GM12878 (cell line): ENCODE measurements around the gene DVL2. TPM values are rescaled to one million over a fixed set of nuclear protein-coding genes. Genes with fewer than 3 reads are reported as not detected.

Source experiments
- ATAC-seq: fragments of 200-7000 bp; cut with Tn5 transposase; 3 replicates; pipeline ENCODE4 v1.9.1; 2020; ENCODE audit warnings: mild to moderate bottlenecking, moderate library complexity
- BruUV-seq: library from RNA; stranded (reverse); fragments of 400-500 nt; replicated peaks from 2 replicates; lab custom pipeline; 2021; lab: Mats Ljungman, UMichigan
- CTCF ChIA-PET: fragments of 300-600 bp; sonication (Branson Sonifier 250); formaldehyde crosslinking; extraction: SDS; loops from one replicate; lab custom pipeline; 2021; ENCODE audit warnings: inconsistent platforms; lab: Yijun Ruan, JAX
- POLR2A ChIA-PET: fragments of 350-600 bp; formaldehyde crosslinking; extraction: SDS; loops from one replicate; lab custom pipeline; 2021; ENCODE audit warnings: inconsistent platforms; lab: Charles Lee
- RAD21 ChIA-PET: fragments of 300-600 bp; sonication (Branson Sonifier 250); formaldehyde crosslinking; loops from one replicate; lab custom pipeline; 2023; ENCODE audit warnings: antibody characterized with exemption; ENCODE audit not compliant: unreplicated experiment; lab: Charles Lee
- SMC1A ChIA-PET: fragments of 300-600 bp; sonication (Branson Sonifier 250); formaldehyde crosslinking; loops from one replicate; lab custom pipeline; 2023; ENCODE audit not compliant: unreplicated experiment, uncharacterized antibody; lab: Charles Lee
- DNase-seq: peaks from one replicate; pipeline ENCODE4 v3.0.0-alpha.2; 2011; ENCODE audit warnings: low read depth, low spot score
- FAIRE-seq: peaks from 3 replicates; lab custom pipeline; 2011; peaks lifted over from hg19 to GRCh38; lab: Jason Lieb, UNC
- H2AFZ ChIP-seq: 2 replicates; pipeline ENCODE4 v1.6.0; 2011; ENCODE audit warnings: low read depth, low read length, control low read depth; ENCODE audit not compliant: control insufficient read depth
- H3K27ac ChIP-seq: 2 replicates; pipeline ENCODE4 v1.5.1; 2011; ENCODE audit warnings: control low read depth; ENCODE audit not compliant: control insufficient read depth, insufficient read depth
- H3K27me3 ChIP-seq, 2 experiments: replicated peaks in 1 of 2; 2 replicates each; pipeline versions ENCODE4 v1.6.0 to v1.6.1; 2011; ENCODE audit warnings: low read length in 1 of 2; ENCODE audit not compliant: control insufficient read depth in 2 of 2, insufficient read depth in 2 of 2
- H3K36me3 ChIP-seq, 2 experiments: 2 replicates each; pipeline ENCODE4 v1.5.1; 2011; ENCODE audit warnings: low read length in 1 of 2; ENCODE audit not compliant: control insufficient read depth in 2 of 2, insufficient read depth in 2 of 2
- H3K4me1 ChIP-seq: 2 replicates; pipeline ENCODE4 v1.6.1; 2011; ENCODE audit warnings: mild to moderate bottlenecking, low read length, moderate library complexity, mixed read lengths; ENCODE audit not compliant: control insufficient read depth, insufficient read depth
- H3K4me2 ChIP-seq: 2 replicates; pipeline ENCODE4 v1.6.0; 2011; ENCODE audit warnings: control low read depth; ENCODE audit not compliant: control insufficient read depth, insufficient read depth
- H3K4me3 ChIP-seq: fragments of 200-600 bp; sonication (generic); 2 replicates; pipeline ENCODE4 v1.5.1; 2016
- H3K79me2 ChIP-seq: 2 replicates; pipeline ENCODE4 v1.6.0; 2011; ENCODE audit warnings: low read length; ENCODE audit not compliant: control insufficient read depth, insufficient read depth
- H3K9ac ChIP-seq: 2 replicates; pipeline ENCODE4 v1.8.0; 2011; ENCODE audit warnings: low read length, control low read depth, mixed read lengths; ENCODE audit not compliant: control insufficient read depth, insufficient read depth
- H3K9me3 ChIP-seq: replicated peaks from 3 replicates; pipeline ENCODE4 v1.5.1; 2011; ENCODE audit warnings: mild to moderate bottlenecking, low read length; ENCODE audit not compliant: control insufficient read depth, insufficient read depth
- H4K20me1 ChIP-seq: 2 replicates; pipeline ENCODE4 v1.6.0; 2011; ENCODE audit not compliant: control insufficient read depth, insufficient read depth
- ATF7 ChIP-seq: fragments of 450-650 bp; IDR thresholded peaks from 2 replicates; pipeline ENCODE4 v1.6.1; 2016; ENCODE audit warnings: low read depth, mild to moderate bottlenecking
- FOXK2 ChIP-seq: fragments of 450-650 bp; IDR thresholded peaks from 2 replicates; pipeline ENCODE4 v1.6.1; 2017; ENCODE audit warnings: mild to moderate bottlenecking, moderate library complexity
- HDGF ChIP-seq: fragments of 450-650 bp; IDR thresholded peaks from 2 replicates; pipeline ENCODE4 v1.6.1; 2016; ENCODE audit warnings: antibody characterized with exemption
- IKZF1 ChIP-seq: fragments of 450-650 bp; conservative IDR thresholded peaks from 2 replicates; pipeline ENCODE4 v1.6.1; 2017; ENCODE audit warnings: antibody characterized with exemption, mild to moderate bottlenecking
- IKZF2 ChIP-seq, 2 experiments: fragments of 450-650 bp; IDR thresholded peaks; 2 replicates each; pipeline ENCODE4 v1.6.1; 2017; ENCODE audit warnings: mild to moderate bottlenecking in 2 of 2, moderate library complexity in 2 of 2
- KAT2A ChIP-seq: conservative IDR thresholded peaks from 2 replicates; pipeline ENCODE4 v1.6.1; 2011; ENCODE audit warnings: low read depth, low read length; ENCODE audit not compliant: control insufficient read depth
- MEF2B ChIP-seq: fragments of 450-650 bp; IDR thresholded peaks from 2 replicates; pipeline ENCODE4 v1.6.1; 2018; ENCODE audit warnings: mild to moderate bottlenecking, moderate library complexity; ENCODE audit not compliant: partially characterized antibody, poor library complexity, severe bottlenecking
- MTA2 ChIP-seq: fragments of 450-650 bp; IDR thresholded peaks from 2 replicates; pipeline ENCODE4 v1.6.1; 2016; ENCODE audit warnings: low read depth, mild to moderate bottlenecking, moderate library complexity
- NBN ChIP-seq: fragments of 450-650 bp; IDR thresholded peaks from 2 replicates; pipeline ENCODE4 v1.6.1; 2016
- NFXL1 ChIP-seq: fragments of 450-650 bp; IDR thresholded peaks from 2 replicates; pipeline ENCODE4 v1.6.1; 2017; ENCODE audit warnings: antibody characterized with exemption, mild to moderate bottlenecking, borderline replicate concordance
- NKRF ChIP-seq: fragments of 450-650 bp; conservative IDR thresholded peaks from 2 replicates; pipeline ENCODE4 v1.6.1; 2017; ENCODE audit warnings: mild to moderate bottlenecking, moderate library complexity
- PAX5 ChIP-seq: IDR thresholded peaks from 2 replicates; pipeline ENCODE4 v1.6.1; 2011; ENCODE audit warnings: low read depth, low read length, borderline replicate concordance
- POLR2A ChIP-seq: IDR thresholded peaks from 2 replicates; pipeline ENCODE4 v1.6.1; 2011; ENCODE audit warnings: low read depth, mild to moderate bottlenecking, low read length
- RELB ChIP-seq: fragments of 450-650 bp; IDR thresholded peaks from 2 replicates; pipeline ENCODE4 v1.6.1; 2017; ENCODE audit warnings: low read depth, mild to moderate bottlenecking, moderate library complexity
- TARDBP ChIP-seq: IDR thresholded peaks from 2 replicates; pipeline ENCODE4 v1.6.1; 2016; ENCODE audit warnings: borderline replicate concordance
- WGBS: methylation state at CpG from one replicate; pipeline ENCODE4 v1.1.6; 2016; ENCODE audit warnings: low lambda C conversion rate; ENCODE audit not compliant: insufficient replicate concordance, insufficient coverage; ENCODE audit errors: missing lambda C conversion rate; 5-methylcytosine and 5-hydroxymethylcytosine counted together
- in situ Hi-C: fragments of 300-500 bp; cut with MboI; formaldehyde crosslinking; loops from 9 replicates; pipeline ENCODE4 v1.14.3; 2018; ENCODE audit warnings: mixed read lengths
- intact Hi-C: fragments of 100-400 bp; cut with micrococcal nuclease; formaldehyde crosslinking; loops from one replicate; pipeline ENCODE4 v1.14.2; 2022; ENCODE audit not compliant: unreplicated experiment
- polyA plus RNA-seq, 11 experiments: library from polyadenylated mRNA; depleted of rRNA in 4 of 11; unstranded in 6 of 11; stranded (reverse) in 5 of 11; fragments of >200 nt; fragmentation: Nextera tagmentation in 4 of 11; fragmentation: Illumina TruSeq in 1 of 11; extraction: Ambion mirVana in 4 of 11; extraction: Trizol in 1 of 11; gene quantifications; 1 replicate in 1 of 11; 2 replicates in 10 of 11; pipeline versions ENCODE4 v1.2.1 to v1.2.3, GENCODE V29; 2011 to 2016; ENCODE audit warnings: inconsistent platforms in 2 of 11, missing spikeins in 2 of 11, low read depth in 1 of 11
- total RNA-seq, 4 experiments: library from RNA; depleted of rRNA in 3 of 4; stranded (reverse); fragments of >200 nt in 3 of 4; fragmentation: Illumina TruSeq in 1 of 4; extraction: Trizol in 1 of 4; gene quantifications; 2 replicates each; pipeline versions ENCODE4 v1.2.1 to v1.2.3, GENCODE V29; 2013 to 2021

Gene DVL2
- total and polyA plus RNA-seq, 10 of the 15 experiments (the other 5 are each of a cell fraction or from before 2014, with no cell fraction given), result 0.97 to 44.8 (median 23.2) TPM

- H3K9me3 ChIP-seq, result no peaks in the 10 kb centered on the region
- TF ChIP-seq RELB (0 out of 2 replicates have a peak, but pooled peaks have one; percentile 28), TARDBP (no peak), PAX5 (0 out of 2 replicates have a peak, but pooled peaks have one; percentile 22), MTA2 (peak; percentile 27; the same call in 1 of the 2 replicates), NFXL1 (peak; percentile 90), HDGF (peak; percentile 57; the same call in 1 of the 2 replicates), KAT2A (no peak), IKZF1 (peak; percentile 37; the same call in 1 of the 2 replicates), POLR2A (no peak), IKZF2 (IDR thresholded peaks at IDR 0.05) (peak in 1 of 2 experiments; percentile 34; a peak in 1 of 4 replicates), NKRF (no peak), NBN (peak; percentile 69), FOXK2 (no peak), MEF2B (peak; percentile 86), ATF7 (0 out of 2 replicates have a peak, but pooled peaks have one; percentile 14)
- TF ChIP-seq, all 136 proteins: peak for 10
- Histone ChIP-seq H3K27ac (no peak overlapping the region), H3K4me3 (peak overlapping the region; percentile 51; the same call in 1 of the 2 replicates), H3K79me2 (peaks cover 14% of the 10 kb centered on the region), H2AFZ (peak overlapping the region; percentile 59), H3K9ac (peak overlapping the region; percentile 28; the same call in 1 of the 2 replicates), H4K20me1 (no peaks in the 10 kb centered on the region), H3K4me1 (peaks cover 22% of the 10 kb centered on the region), H3K4me2 (peak overlapping the region; percentile 17; the same call in 1 of the 2 replicates), H3K36me3 (peaks cover 0 to 2% of the 10 kb centered on the region in 2 experiments; a peak in 2 of 4 replicates), H3K27me3 (no peaks in the 10 kb centered on the region)
- RAD21 ChIA-PET, result no interaction called here
- CTCF ChIA-PET, result interaction anchor here (5.1 kb wide), 1 partner anchor 80 kb away, joined by 60 read pairs; no protein-coding TSS in a partner anchor
- SMC1A ChIA-PET, result no interaction called here
- intact Hi-C loops (no loop called here), in situ Hi-C loops (no loop called here)
- ATAC-seq, result no peak
- no TSS peak for BruUV-seq
- POLR2A ChIA-PET, result interaction anchor here (0.5 to 3.3 kb wide), 2 partner anchors 22 to 199 kb away, joined by 10 to 12 read pairs; partner anchors contain the start of gene PHF23
- FAIRE-seq, result no peak
- no peak for DNase-seq
- 2% methylated on average over 13 of the region's 32 CpGs for WGBS
Observed at GRCh38 chr17:7217113-7217987, 17.0 kb downstream of the DVL2 start.
